GM19324 (cell line): ENCODE results near the gene BAZ1B.

Experiments
- ATAC-seq: cut with Tn5 transposase; IDR thresholded peaks from one replicate; pipeline ENCODE4 v1.9.1; 2021; ENCODE audit warnings: mild to moderate bottlenecking, moderate library complexity; ENCODE audit not compliant: unreplicated experiment, low FRiP score

Gene BAZ1B

GRCh38 chr7:73451780-73452398 is 70.2 kb downstream of the BAZ1B start:
- no peak for ATAC-seq

DNA sequence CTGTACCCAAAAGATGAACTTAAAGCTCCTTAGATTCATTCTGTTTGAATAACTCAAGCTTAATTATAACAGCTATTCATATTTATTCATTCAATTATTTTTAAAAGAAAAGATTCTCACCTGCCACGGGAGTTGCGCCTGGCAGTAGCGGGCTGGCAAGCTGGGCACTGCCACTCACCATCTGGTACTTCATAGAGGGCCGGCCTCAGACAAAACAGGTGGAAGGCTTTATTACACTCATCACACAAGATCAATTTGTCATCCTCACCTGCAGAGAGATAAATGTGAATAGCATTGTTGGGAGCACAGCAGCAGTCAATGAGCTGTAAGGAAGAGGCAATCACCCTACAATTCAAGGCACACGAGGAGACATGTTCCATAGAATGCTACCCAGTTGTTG is 72.7 kb downstream of the BAZ1B start:
- no peak for ATAC-seq

DNA sequence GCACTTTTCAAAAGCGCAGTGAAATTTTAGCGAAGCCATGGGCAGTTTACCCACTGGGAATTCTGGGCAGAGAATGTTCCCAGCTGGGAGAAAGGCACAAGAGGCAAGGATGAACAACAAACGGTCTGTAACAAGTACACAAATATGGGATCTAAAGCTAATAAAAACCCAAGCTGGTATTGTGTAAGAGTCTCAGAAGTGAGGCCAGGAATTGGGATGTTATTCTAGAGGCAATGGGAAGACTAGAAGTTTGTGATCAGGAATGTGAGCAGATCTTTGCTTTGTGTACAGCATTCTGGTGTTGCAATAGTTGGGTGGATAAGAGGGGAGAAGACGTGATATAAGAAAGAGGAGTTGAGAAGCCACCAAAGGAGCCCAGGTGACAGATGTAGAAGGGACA is 73.5 kb downstream of the BAZ1B start:
- no peak for ATAC-seq

DNA sequence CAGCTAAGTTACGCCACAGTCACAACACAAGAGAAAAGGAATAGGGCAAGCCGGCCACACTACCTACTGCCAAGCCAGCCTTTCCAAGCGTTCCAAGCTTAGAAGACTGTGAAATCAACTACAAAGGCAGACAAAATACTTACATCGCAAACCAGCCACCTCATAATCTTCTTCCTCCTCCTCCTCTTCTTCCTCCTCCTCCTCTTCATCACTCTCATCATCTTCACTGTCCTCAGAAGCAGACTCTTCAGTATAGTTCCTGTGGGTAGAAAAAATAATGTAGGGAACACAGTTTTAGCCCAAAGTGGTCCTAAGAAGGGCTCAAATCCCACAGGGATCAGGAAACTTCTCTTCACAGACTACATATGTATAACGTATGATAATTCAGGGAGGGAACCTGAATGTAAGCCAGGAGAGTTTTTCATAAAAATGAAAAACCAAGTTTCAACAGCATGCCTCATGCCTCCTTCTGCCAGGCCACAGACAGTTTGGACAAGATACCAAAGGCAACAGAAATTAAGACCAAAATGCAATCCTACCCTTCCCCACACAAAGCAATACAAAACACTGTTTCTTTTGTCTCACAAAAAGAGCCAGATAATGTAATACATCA is 74.9 kb downstream of the BAZ1B start:
- no peak for ATAC-seq

DNA sequence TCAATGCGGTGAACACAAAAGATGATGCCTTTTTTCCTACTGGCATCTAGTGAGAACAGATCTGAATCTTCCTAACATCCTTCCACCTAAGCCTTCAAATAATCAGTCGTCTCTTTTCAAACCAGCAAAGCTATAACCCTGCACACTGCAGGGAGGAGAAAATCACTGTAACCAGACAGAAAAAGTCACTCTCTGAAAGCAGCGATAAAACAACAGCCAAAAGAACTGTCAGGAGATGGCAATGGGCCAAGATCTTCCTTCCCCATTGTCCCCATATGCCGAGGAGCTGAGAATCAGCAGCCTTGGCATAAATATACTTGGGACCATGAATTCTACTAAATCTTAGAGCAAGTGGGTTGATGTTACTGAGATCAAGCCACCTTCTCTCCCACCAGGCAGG is 75.4 kb downstream of the BAZ1B start:
- ATAC-seq, result no peak

GRCh38 chr7:73443548-73444255 is 78.4 kb downstream of the BAZ1B start:
- no peak for ATAC-seq

DNA sequence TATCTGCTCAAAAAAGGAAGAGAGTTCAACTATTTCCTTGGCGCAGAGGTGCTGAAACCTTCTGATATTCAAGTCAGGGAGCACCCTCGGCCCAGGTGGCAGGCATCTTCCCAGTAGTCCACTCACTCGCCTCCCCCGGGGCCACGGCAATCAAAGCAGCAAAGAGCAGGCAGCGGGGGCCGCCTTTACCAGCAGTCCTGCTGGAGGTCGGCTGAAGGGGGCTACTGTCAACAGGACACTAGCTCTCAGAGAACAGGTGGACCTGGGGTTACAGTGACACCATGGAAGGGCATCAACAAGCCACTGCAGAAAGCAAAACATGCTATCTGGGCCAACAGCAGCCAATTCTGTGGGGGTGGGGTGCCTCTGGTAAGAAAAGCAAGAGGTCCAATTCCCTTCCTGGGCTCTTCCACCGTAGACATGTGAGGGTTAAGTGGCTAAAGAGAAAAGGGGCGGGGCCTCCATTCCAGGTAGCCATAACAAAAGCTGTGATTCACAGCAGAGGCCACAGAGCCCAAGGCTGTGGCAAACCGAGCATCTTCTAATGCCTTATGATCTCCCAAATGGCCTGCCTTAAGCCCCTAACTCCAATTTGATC is 79.1 kb downstream of the BAZ1B start:
- ATAC-seq, result no peak

GRCh38 chr7:73442222-73442902 is 79.7 kb downstream of the BAZ1B start:
- ATAC-seq, result no peak

DNA sequence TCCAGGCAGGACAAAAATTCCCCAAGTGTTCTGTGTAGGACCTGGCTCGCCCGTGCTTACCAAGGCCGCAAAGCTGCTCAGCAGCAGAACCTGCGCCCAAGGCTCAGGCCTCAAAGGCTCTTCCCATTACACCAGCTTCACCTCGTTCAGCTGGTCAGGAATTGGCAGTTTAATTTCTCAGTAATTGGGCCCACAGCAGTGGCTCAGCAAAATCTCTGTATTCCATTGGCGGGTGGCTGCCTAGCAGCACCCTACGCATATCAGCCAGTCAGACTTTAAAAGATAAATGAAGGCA is 82.7 kb downstream of the BAZ1B start:
- ATAC-seq, result no peak

GRCh38 chr7:73438547-73439409 is 83.3 kb downstream of the BAZ1B start:
- ATAC-seq, result no peak

DNA sequence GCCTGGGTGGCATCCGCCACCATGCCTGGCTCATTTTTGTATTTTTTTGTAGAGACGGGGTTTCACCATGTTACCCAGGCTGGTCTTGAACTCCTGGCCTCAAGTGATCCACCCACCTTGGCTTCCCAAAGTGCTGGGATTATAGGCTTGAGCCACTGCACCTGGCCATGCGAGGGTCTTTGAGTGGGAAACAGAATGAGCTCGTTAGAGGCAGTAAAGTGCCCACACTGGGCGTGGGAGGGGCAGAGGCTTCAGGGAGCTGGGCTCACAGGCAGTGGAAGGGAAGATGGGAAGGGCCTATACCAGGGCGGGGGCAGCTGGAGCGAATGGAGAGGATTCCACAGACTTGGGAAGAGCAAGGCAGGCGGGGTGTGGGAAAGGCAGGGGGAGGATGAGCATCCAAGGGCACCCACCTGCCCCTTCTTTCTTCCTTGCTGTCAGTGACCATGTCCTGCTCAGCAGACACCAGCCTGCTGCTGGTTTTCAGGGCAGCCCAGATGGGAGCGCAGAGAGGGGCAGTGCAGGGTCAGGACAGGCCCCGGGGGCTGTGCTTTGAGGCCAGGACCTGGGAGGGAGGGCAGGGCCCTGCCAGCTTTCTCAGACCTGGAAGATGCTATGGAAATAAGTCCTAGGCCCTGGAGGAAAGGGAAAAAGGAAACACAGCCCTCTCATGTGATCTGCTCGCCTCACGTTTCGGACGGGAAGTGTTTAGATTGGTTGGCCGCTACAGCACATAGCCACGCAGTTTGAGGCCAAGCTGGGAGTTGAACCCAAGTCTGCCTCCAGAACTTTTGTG is 84.3 kb downstream of the BAZ1B start:
- ATAC-seq, result no peak

- no peak for ATAC-seq
Measured at GRCh38 chr7:73437091-73437490, 85.0 kb downstream of the BAZ1B start.

- ATAC-seq, result no peak
Measured at GRCh38 chr7:73436031-73436929, 85.8 kb downstream of the BAZ1B start.

- ATAC-seq, result no peak
Measured at GRCh38 chr7:73435471-73436009, 86.6 kb downstream of the BAZ1B start.

GRCh38 chr7:73434701-73435069 is 87.4 kb downstream of the BAZ1B start:
- ATAC-seq, result no peak

GRCh38 chr7:73433924-73434700 is 88.0 kb downstream of the BAZ1B start:
- ATAC-seq, result peak; percentile 5

- ATAC-seq, result no peak
Measured at GRCh38 chr7:73432676-73433075, 89.4 kb downstream of the BAZ1B start.
